Mucosa of descending colon (tissue), 3 donors: ENCODE results near the gene DNAH11. TPM values are rescaled to one million over a fixed set of nuclear protein-coding genes. Genes with fewer than 3 reads are reported as not detected.
"Not testable (repeated sequence)": the region's sequence is repeated elsewhere in the genome, so short reads cannot be mapped to it uniquely, and the experiment has no call there.

Experiments used
- ATAC-seq: fragments of 200-7000 bp; cut with Tn5 transposase; one replicate; pipeline ENCODE4 v1.9.1; 2020; ENCODE audit warnings: mild to moderate bottlenecking, moderate library complexity
- DNase-seq, 3 donors: peaks; one replicate each; pipeline ENCODE4 v3.0.0-alpha.2; 2020
- H3K36me3 ChIP-seq: fragments of 200-600 bp; one replicate; pipeline ENCODE4 v1.8.0; 2021; ENCODE audit warnings: low read depth, mild to moderate bottlenecking
- H3K4me1 ChIP-seq: fragments of 200-600 bp; one replicate; pipeline ENCODE4 v1.8.0; 2021; ENCODE audit warnings: low read depth, mild to moderate bottlenecking
- H3K4me3 ChIP-seq: fragments of 200-600 bp; one replicate; pipeline ENCODE4 v1.8.0; 2021; ENCODE audit warnings: mild to moderate bottlenecking
- H3K9me3 ChIP-seq: fragments of 200-600 bp; one replicate; pipeline ENCODE4 v1.8.0; 2021; ENCODE audit warnings: mild to moderate bottlenecking
- intact Hi-C, 2 donors: fragments of 100-400 bp; cut with DNase I in 1 of 2; cut with micrococcal nuclease in 1 of 2; formaldehyde crosslinking; loops; one replicate each; pipeline versions ENCODE4 v1.11.0 to v1.11.1; 2022; cut with DNase I, micrococcal nuclease
- total RNA-seq, 3 donors: library from RNA; stranded (reverse); fragmentation: NEBNext Ultra II Directional in 2 of 3; extraction: Animal tissue kit (Norgen Biotek cat#: 25700) in 2 of 3; gene quantifications; one replicate each; pipeline versions ENCODE4 v1.2.1 to v1.2.4, GENCODE V29; 2021 to 2023
- TF ChIP-seq, protein P1 (sequence below): fragments of 200-600 bp; IDR thresholded peaks from one replicate; pipeline ENCODE4 v1.8.0; 2022; ENCODE audit warnings: antibody characterized with exemption, mild to moderate bottlenecking
- donor health status: DM: no; HTN: no; CAD: no; lungs with moderate emphysema.
- donor health status: DM: no; HTN: no; CAD: no.
- donor health status: DM: no; HTN: yes; CAD: no.

The DNAH11 gene
- total RNA-seq, 3 donors from 2014 or later = 0.02 to 0.47 (median 0.03) TPM

DNA sequence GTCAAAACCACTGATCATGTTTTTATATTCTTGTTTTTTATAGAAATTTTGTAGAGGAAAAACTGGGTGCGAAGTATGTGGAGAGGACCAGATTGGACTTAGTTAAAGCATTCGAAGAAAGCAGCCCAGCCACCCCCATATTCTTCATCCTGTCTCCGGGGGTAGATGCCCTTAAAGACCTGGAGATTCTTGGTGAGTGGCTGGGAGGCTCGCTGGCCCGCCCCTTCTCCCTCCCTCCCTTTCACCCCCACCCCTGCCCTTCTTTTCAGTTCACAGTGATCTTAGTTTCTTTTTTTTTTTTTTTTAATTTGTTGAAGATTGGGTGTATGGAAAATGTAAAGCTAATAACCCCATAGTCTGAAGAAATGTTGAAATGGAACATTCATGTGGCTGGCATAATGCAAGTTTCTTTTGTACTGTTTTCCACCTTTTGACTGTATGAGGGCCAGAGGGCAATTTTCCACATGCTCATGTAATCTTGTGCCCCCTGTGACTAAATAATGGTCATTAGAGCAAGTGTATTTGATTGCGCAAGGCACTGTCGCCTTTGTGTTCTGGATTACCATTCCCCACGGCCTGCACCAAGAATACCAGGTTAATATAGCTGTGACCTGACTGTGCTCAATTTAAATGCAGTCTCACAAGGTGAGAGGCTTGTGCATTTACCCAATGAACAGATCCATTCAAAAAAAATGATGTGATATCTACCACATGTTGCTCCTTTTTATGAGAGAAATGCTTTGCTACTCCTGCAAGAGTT, 325.2 kb downstream of the DNAH11 start:
- H3K36me3 ChIP-seq = no peaks in the 10 kb centered on the region
- no peaks in the 10 kb centered on the region for H3K9me3 ChIP-seq
- ATAC-seq = no peak
- DNase-seq = no peak
- no peak overlapping the region for H3K4me3 ChIP-seq
- TF ChIP-seq, protein P1, sequence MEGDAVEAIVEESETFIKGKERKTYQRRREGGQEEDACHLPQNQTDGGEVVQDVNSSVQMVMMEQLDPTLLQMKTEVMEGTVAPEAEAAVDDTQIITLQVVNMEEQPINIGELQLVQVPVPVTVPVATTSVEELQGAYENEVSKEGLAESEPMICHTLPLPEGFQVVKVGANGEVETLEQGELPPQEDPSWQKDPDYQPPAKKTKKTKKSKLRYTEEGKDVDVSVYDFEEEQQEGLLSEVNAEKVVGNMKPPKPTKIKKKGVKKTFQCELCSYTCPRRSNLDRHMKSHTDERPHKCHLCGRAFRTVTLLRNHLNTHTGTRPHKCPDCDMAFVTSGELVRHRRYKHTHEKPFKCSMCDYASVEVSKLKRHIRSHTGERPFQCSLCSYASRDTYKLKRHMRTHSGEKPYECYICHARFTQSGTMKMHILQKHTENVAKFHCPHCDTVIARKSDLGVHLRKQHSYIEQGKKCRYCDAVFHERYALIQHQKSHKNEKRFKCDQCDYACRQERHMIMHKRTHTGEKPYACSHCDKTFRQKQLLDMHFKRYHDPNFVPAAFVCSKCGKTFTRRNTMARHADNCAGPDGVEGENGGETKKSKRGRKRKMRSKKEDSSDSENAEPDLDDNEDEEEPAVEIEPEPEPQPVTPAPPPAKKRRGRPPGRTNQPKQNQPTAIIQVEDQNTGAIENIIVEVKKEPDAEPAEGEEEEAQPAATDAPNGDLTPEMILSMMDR = no peak
- intact Hi-C loops = loop anchor here in 1 of 2 donors (10.0 kb wide), 1 partner anchor 77 kb away; the partner anchor contains the start of gene CDCA7L
- H3K4me1 ChIP-seq = no peaks in the 10 kb centered on the region

DNA sequence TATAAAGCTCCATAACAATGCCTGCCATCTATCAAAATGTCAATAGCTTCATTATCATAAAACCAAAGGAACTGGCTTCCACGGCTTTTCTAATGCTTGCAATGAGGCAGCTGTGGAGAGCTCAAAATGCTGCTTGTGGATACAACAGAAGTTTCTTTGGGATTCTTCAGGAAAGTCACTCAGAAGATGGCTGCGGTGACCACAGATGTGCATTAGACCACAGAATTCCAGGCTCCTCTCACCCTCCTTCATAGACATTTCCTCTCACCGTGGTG, 325.7 kb downstream of the DNAH11 start:
- no peak overlapping the region for H3K4me3 ChIP-seq
- no peaks in the 10 kb centered on the region for H3K36me3 ChIP-seq
- no peaks in the 10 kb centered on the region for H3K9me3 ChIP-seq
- H3K4me1 ChIP-seq = no peaks in the 10 kb centered on the region
- intact Hi-C loops = loop anchor here in 1 of 2 donors (10.0 kb wide), 1 partner anchor 76 kb away; the partner anchor contains the start of gene CDCA7L
- TF ChIP-seq, protein P1 = no peak
- no peak for DNase-seq
- no peak for ATAC-seq

DNA sequence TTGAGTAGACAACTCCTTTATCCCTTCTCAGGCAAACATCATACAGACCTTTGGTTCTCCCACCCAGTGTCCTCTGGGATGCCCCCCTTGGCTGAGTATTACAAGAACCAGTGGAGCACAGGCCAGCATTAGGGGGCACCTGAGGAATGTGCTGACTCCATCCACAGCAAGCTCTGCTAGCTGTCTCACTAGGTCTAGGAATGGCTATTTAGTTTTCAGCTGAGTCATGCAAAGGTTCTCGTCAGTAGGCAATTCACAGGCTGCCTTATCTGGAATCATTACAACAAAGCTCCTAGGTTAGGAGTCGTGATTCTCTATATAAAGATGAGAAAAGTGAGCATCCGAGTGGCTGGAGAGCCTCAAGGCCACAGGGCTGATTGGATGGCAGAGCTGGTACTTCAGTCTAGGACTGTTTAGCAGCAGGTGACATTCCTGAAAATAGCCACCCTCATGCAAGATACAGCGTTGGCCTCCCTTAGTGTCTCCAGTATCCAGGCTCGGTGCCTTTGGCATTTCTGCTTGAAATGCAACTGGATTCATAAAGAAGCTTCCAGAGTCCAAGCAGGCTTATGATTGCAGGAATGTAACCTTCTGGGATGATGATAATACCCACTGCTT, 327.1 kb downstream of the DNAH11 start:
- Histone ChIP-seq H3K36me3 (no peaks in the 10 kb centered on the region), H3K4me3 (no peak overlapping the region), H3K9me3 (no peaks in the 10 kb centered on the region), H3K4me1 (no peaks in the 10 kb centered on the region)
- TF ChIP-seq, protein P1 = no peak
- no peak for DNase-seq
- ATAC-seq = peak; percentile 26
- intact Hi-C loops = loop anchor here in 1 of 2 donors (10.0 kb wide), 1 partner anchor 75 kb away; the partner anchor contains the start of gene CDCA7L

DNA sequence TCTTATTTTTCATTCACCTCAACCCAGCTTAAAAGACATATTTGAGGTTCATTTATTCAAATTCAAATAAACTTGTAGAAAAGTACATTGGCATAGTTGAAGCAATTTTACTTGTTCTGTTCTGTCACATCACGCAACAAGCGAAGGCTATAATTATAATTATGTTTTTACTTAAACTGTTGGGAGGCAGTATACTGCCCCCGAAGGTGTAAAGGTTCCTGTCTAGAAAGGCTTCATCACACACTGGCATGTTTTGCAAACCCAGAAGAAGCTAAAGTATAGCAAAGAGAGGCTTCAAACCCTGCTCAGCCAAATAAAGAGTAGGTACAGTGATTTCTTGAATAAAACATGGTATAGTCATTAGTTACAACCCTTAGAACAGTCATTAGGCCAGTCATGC, 340.2 kb downstream of the DNAH11 start:
- TF ChIP-seq, protein P1 = no peak

DNA sequence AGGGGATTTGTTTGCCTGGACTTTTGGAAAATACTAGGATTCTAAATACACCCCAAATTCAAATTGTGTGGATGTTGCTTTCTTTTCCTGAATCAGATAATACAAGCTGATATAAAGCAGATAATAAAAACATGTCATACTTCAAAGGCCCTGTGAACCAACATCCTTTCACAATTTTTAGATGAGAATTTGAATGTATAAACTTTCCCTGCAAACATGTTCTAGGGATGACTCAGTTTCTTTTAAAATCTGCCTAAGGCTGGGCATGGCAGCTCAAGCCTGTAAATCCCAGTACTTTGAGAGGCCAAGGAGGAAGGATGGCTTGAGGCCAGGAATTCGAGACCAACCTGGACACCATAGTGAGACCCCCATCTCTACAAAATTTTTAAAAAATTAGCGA, 340.7 kb downstream of the DNAH11 start:
- intact Hi-C loops, DNase-seq, H3K36me3 ChIP-seq: not testable (repeated sequence)

More for the DNA sequence above, 340.2 kb downstream of the DNAH11 start:
- Histone ChIP-seq H3K4me3 (no peak overlapping the region), H3K36me3 (no peaks in the 10 kb centered on the region), H3K4me1 (no peaks in the 10 kb centered on the region), H3K9me3 (no peaks in the 10 kb centered on the region)
- DNase-seq (no peak), ATAC-seq (no peak)
- intact Hi-C loops = no loop called here

DNA sequence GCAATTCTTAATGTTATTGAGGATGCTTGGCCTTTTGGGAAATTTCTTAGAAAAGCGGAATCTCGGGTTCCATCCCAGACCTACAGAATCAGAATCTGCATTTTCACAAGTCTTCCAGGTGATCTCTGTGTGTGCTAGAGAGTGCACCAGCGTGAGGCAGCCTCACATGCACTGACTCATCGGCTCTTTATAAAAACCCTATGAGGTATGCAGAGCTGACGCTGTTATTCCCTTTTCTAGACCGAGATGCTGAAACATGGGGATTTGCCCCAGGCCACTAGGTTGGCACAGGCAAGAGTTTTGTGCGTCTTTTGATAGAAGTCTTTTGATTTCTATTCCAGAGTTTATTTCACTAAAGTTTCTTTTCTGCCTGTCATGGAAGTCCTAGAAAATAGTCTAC, 341.7 kb downstream of the DNAH11 start:
- intact Hi-C loops = no loop called here
- no peak for ATAC-seq
- Histone ChIP-seq H3K4me1 (no peaks in the 10 kb centered on the region), H3K36me3 (no peaks in the 10 kb centered on the region), H3K4me3 (no peak overlapping the region), H3K9me3 (no peaks in the 10 kb centered on the region)
- TF ChIP-seq, protein P1 = no peak
- no peak for DNase-seq

More for the DNA sequence above, 340.7 kb downstream of the DNAH11 start:
- not testable (repeated sequence) for H3K9me3 ChIP-seq, H3K4me1 ChIP-seq, ATAC-seq, H3K4me3 ChIP-seq
